ENCODE measurements around the gene TNRC6B.

DNA sequence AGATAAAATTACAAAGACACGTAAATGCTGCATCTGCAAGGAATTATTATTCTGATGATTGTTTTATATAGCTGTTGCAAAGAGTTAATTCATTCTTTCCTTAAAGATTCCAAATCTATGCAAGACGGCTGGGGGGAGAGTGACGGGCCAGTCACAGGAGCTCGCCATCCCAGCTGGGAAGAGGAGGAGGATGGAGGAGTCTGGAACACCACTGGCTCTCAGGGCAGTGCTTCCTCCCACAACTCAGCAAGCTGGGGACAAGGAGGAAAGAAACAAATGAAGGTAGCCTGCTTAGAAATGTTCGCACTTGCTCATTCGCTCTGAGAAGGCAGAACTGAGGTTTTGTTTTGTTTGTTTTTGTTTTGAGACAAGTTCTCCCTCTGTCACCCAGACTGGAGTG is 95.6 kb downstream of the TNRC6B start:
- TF ChIP-seq POLR2AphosphoS5 (IDR thresholded peaks at IDR 0.05) (no peak), POLR2A (IDR thresholded peaks at IDR 0.05) (no peak)
